HepG2 (cell line): Measurements from ENCODE around the gene CHST13. TPM values are rescaled to one million over a fixed set of nuclear protein-coding genes. Genes with fewer than 3 reads are reported as not detected.
A peak's percentile ranks its signal among the peaks of the same experiment; 100 is the strongest.

Source experiments
- CAMTA2 ChIP-seq: sonication (generic); formaldehyde crosslinking; IDR thresholded peaks from 2 replicates; pipeline ENCODE4 v1.4.0; 2020; ENCODE audit warnings: mild to moderate bottlenecking, missing genetic modification reagents, borderline replicate concordance
- ELF1 ChIP-seq: sonication (generic); formaldehyde crosslinking; IDR thresholded peaks from 2 replicates; pipeline ENCODE4 v1.4.0; 2020; ENCODE audit warnings: missing genetic modification reagents
- HDAC1 ChIP-seq: sonication (generic); formaldehyde crosslinking; IDR thresholded peaks from 2 replicates; pipeline ENCODE4 v1.5.1; 2020; ENCODE audit warnings: mild to moderate bottlenecking, missing genetic modification reagents
- SAP130 ChIP-seq: IDR thresholded peaks from 2 replicates; pipeline ENCODE4 v1.6.1; 2016; ENCODE audit warnings: low read depth
- TGIF2 ChIP-seq: IDR thresholded peaks from 2 replicates; pipeline ENCODE4 v1.6.1; 2016; ENCODE audit warnings: control low read depth, missing compliant biosample characterization
- ZBTB3 ChIP-seq: sonication (generic); formaldehyde crosslinking; IDR thresholded peaks from 2 replicates; pipeline ENCODE4 v1.4.0; 2020; ENCODE audit warnings: low read depth, mild to moderate bottlenecking, moderate library complexity, missing genetic modification reagents, borderline replicate concordance
- ZBTB38 ChIP-seq: sonication (generic); formaldehyde crosslinking; IDR thresholded peaks from 2 replicates; pipeline ENCODE4 v1.5.1; 2020; ENCODE audit warnings: mild to moderate bottlenecking, missing genetic modification reagents
- ZKSCAN1 ChIP-seq: fragments of 150-350 bp; IDR thresholded peaks from 2 replicates; pipeline ENCODE4 v1.6.1; 2014; ENCODE audit warnings: low read length
- ZNF10 ChIP-seq: sonication (generic); formaldehyde crosslinking; IDR thresholded peaks from 2 replicates; pipeline ENCODE4 v1.4.0; 2020; ENCODE audit warnings: mild to moderate bottlenecking, low read depth, missing genetic modification reagents, borderline replicate concordance
- ZNF331 ChIP-seq: sonication (generic); formaldehyde crosslinking; IDR thresholded peaks from 2 replicates; pipeline ENCODE4 v1.4.0; 2020; ENCODE audit warnings: missing genetic modification reagents
- ZNF383 ChIP-seq: sonication (generic); formaldehyde crosslinking; IDR thresholded peaks from 2 replicates; pipeline ENCODE4 v1.4.0; 2020; ENCODE audit warnings: missing genetic modification reagents, mild to moderate bottlenecking, borderline replicate concordance
- ZNF468 ChIP-seq: sonication (generic); formaldehyde crosslinking; IDR thresholded peaks from 2 replicates; pipeline ENCODE4 v1.8.0; 2022; ENCODE audit warnings: mild to moderate bottlenecking, moderate library complexity, missing genetic modification reagents
- ZNF563 ChIP-seq: sonication (generic); formaldehyde crosslinking; IDR thresholded peaks from 2 replicates; pipeline ENCODE4 v1.8.0; 2022; ENCODE audit warnings: mild to moderate bottlenecking, moderate library complexity, missing genetic modification reagents
- ZNF644 ChIP-seq: IDR thresholded peaks from 2 replicates; pipeline ENCODE4 v1.6.1; 2016; ENCODE audit warnings: low read depth
- polyA plus RNA-seq, 8 experiments: library from polyadenylated mRNA; depleted of rRNA in 3 of 8; stranded (reverse) in 7 of 8; unstranded in 1 of 8; fragments of >200 nt; fragmentation: Illumina TruSeq in 4 of 8; extraction: Trizol in 4 of 8; gene quantifications; 2 replicates each; pipeline versions ENCODE4 v1.2.1 to v1.2.3, GENCODE V29; 2011 to 2016; ENCODE audit warnings: low read depth in 4 of 8, missing spikeins in 1 of 8, mixed read lengths in 1 of 8; ENCODE audit not compliant: insufficient read depth in 1 of 8
- total RNA-seq, 5 experiments: library from RNA; depleted of rRNA; stranded (reverse); fragments of >200 nt; fragmentation: Illumina TruSeq; extraction: Trizol; gene quantifications; 2 replicates each; pipeline ENCODE4 v1.2.3, GENCODE V29; 2016; ENCODE audit warnings: low read depth in 1 of 5
- TF ChIP-seq, protein P1 (sequence below): sonication (generic); formaldehyde crosslinking; IDR thresholded peaks from 2 replicates; pipeline ENCODE4 v1.9.0; 2021; ENCODE audit warnings: mild to moderate bottlenecking, missing genetic modification reagents
- TF ChIP-seq, protein P2 (sequence below): sonication (generic); formaldehyde crosslinking; IDR thresholded peaks from 2 replicates; pipeline ENCODE4 v1.8.0; 2022; ENCODE audit warnings: low read depth, missing genetic modification reagents
- TF ChIP-seq, protein P3 (sequence below): sonication (generic); formaldehyde crosslinking; IDR thresholded peaks from 2 replicates; pipeline ENCODE4 v1.9.0; 2021; ENCODE audit warnings: missing genetic modification reagents, borderline replicate concordance

CHST13 gene
- total and polyA plus RNA-seq, 2 of the 13 experiments (the other 11 are each of a cell fraction or from before 2014, with no cell fraction given) = 32.0 to 43.1 TPM

DNA sequence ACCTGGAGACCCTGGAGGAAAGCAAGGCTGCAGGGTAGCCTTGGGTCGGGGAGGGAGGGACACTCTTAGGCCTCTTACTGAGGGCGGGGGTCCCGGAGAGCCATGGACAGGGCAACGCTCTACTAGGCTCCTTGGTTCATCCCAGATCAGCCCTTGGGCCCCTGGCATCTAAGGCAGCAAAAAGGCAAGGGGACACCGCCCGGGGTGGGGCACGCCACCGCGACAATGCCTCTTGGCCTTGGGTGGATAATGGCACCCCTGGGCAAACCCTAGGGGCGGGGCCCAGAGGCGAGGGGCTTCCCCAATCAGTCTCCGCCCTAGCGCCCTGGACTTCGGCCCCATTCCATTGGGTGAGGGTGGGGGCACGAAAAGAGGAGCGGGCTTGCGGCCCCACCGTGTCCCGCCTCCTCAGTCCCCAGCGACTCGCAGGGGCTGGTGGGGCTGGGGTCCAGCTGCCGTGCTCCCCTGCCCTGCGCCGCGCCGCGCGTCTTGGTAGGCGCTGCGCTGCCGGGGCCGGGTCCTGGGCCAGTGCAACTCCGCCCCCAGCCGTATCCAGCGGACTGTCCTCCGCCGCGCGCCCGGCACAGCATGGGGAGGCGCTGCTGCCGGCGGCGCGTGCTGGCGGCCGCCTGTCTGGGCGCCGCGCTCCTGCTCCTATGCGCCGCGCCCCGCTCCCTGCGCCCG is at the start of gene CHST13 (continued):
- TF ChIP-seq, protein P1, sequence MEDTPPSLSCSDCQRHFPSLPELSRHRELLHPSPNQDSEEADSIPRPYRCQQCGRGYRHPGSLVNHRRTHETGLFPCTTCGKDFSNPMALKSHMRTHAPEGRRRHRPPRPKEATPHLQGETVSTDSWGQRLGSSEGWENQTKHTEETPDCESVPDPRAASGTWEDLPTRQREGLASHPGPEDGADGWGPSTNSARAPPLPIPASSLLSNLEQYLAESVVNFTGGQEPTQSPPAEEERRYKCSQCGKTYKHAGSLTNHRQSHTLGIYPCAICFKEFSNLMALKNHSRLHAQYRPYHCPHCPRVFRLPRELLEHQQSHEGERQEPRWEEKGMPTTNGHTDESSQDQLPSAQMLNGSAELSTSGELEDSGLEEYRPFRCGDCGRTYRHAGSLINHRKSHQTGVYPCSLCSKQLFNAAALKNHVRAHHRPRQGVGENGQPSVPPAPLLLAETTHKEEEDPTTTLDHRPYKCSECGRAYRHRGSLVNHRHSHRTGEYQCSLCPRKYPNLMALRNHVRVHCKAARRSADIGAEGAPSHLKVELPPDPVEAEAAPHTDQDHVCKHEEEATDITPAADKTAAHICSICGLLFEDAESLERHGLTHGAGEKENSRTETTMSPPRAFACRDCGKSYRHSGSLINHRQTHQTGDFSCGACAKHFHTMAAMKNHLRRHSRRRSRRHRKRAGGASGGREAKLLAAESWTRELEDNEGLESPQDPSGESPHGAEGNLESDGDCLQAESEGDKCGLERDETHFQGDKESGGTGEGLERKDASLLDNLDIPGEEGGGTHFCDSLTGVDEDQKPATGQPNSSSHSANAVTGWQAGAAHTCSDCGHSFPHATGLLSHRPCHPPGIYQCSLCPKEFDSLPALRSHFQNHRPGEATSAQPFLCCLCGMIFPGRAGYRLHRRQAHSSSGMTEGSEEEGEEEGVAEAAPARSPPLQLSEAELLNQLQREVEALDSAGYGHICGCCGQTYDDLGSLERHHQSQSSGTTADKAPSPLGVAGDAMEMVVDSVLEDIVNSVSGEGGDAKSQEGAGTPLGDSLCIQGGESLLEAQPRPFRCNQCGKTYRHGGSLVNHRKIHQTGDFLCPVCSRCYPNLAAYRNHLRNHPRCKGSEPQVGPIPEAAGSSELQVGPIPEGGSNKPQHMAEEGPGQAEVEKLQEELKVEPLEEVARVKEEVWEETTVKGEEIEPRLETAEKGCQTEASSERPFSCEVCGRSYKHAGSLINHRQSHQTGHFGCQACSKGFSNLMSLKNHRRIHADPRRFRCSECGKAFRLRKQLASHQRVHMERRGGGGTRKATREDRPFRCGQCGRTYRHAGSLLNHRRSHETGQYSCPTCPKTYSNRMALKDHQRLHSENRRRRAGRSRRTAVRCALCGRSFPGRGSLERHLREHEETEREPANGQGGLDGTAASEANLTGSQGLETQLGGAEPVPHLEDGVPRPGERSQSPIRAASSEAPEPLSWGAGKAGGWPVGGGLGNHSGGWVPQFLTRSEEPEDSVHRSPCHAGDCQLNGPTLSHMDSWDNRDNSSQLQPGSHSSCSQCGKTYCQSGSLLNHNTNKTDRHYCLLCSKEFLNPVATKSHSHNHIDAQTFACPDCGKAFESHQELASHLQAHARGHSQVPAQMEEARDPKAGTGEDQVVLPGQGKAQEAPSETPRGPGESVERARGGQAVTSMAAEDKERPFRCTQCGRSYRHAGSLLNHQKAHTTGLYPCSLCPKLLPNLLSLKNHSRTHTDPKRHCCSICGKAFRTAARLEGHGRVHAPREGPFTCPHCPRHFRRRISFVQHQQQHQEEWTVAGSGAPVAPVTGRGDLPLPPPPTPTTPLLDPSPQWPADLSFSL (CRISPR knock-in tag) = peak; percentile 78
- peak; percentile 4; the same call in 1 of the 2 replicates for TF ChIP-seq ZNF383
- TF ChIP-seq ZBTB38 = 0 out of 2 replicates have a peak, but pooled peaks have one; percentile 35
- no peak for TF ChIP-seq ZNF468 (CRISPR knock-in tag)
- no peak for TF ChIP-seq ZKSCAN1
- peak; percentile 73 for TF ChIP-seq HDAC1 (CRISPR knock-in tag)
- peak; percentile 87 for TF ChIP-seq ZNF331 (CRISPR knock-in tag)
- TF ChIP-seq, protein P2, sequence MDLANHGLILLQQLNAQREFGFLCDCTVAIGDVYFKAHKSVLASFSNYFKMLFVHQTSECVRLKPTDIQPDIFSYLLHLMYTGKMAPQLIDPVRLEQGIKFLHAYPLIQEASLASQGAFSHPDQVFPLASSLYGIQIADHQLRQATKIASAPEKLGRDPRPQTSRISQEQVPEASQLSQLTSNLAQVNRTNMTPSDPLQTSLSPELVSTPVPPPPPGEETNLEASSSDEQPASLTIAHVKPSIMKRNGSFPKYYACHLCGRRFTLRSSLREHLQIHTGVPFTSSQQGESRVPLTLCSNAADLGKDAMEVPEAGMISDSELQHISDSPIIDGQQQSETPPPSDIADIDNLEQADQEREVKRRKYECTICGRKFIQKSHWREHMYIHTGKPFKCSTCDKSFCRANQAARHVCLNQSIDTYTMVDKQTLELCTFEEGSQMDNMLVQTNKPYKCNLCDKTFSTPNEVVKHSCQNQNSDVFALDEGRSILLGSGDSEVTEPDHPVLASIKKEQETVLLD (CRISPR knock-in tag) = peak; percentile 74
- no peak for TF ChIP-seq CAMTA2 (CRISPR knock-in tag)
- peak; percentile 69; the same call in 1 of the 2 replicates for TF ChIP-seq ZNF563
- TF ChIP-seq ZNF10 (CRISPR knock-in tag) = no peak
- peak; percentile 72 for TF ChIP-seq SAP130
- TF ChIP-seq, protein P3, sequence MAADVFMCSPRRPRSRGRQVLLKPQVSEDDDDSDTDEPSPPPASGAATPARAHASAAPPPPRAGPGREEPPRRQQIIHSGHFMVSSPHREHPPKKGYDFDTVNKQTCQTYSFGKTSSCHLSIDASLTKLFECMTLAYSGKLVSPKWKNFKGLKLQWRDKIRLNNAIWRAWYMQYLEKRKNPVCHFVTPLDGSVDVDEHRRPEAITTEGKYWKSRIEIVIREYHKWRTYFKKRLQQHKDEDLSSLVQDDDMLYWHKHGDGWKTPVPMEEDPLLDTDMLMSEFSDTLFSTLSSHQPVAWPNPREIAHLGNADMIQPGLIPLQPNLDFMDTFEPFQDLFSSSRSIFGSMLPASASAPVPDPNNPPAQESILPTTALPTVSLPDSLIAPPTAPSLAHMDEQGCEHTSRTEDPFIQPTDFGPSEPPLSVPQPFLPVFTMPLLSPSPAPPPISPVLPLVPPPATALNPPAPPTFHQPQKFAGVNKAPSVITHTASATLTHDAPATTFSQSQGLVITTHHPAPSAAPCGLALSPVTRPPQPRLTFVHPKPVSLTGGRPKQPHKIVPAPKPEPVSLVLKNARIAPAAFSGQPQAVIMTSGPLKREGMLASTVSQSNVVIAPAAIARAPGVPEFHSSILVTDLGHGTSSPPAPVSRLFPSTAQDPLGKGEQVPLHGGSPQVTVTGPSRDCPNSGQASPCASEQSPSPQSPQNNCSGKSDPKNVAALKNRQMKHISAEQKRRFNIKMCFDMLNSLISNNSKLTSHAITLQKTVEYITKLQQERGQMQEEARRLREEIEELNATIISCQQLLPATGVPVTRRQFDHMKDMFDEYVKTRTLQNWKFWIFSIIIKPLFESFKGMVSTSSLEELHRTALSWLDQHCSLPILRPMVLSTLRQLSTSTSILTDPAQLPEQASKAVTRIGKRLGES (CRISPR knock-in tag) = no peak
- peak; percentile 16; the same call in 1 of the 2 replicates for TF ChIP-seq ELF1 (CRISPR knock-in tag)
- no peak for TF ChIP-seq TGIF2
- TF ChIP-seq ZNF644 (CRISPR knock-in tag) = peak; percentile 41; the same call in 1 of the 2 replicates
- TF ChIP-seq ZBTB3 (CRISPR knock-in tag) = no peak
